GM19467 (cell line): Measurements from ENCODE around the gene LOXL1.

Source experiments
- ATAC-seq: cut with Tn5 transposase; IDR thresholded peaks from one replicate; pipeline ENCODE4 v1.9.1; 2021; ENCODE audit warnings: mild to moderate bottlenecking, moderate library complexity; ENCODE audit not compliant: unreplicated experiment

LOXL1 gene, protein sequence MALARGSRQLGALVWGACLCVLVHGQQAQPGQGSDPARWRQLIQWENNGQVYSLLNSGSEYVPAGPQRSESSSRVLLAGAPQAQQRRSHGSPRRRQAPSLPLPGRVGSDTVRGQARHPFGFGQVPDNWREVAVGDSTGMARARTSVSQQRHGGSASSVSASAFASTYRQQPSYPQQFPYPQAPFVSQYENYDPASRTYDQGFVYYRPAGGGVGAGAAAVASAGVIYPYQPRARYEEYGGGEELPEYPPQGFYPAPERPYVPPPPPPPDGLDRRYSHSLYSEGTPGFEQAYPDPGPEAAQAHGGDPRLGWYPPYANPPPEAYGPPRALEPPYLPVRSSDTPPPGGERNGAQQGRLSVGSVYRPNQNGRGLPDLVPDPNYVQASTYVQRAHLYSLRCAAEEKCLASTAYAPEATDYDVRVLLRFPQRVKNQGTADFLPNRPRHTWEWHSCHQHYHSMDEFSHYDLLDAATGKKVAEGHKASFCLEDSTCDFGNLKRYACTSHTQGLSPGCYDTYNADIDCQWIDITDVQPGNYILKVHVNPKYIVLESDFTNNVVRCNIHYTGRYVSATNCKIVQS

DNA sequence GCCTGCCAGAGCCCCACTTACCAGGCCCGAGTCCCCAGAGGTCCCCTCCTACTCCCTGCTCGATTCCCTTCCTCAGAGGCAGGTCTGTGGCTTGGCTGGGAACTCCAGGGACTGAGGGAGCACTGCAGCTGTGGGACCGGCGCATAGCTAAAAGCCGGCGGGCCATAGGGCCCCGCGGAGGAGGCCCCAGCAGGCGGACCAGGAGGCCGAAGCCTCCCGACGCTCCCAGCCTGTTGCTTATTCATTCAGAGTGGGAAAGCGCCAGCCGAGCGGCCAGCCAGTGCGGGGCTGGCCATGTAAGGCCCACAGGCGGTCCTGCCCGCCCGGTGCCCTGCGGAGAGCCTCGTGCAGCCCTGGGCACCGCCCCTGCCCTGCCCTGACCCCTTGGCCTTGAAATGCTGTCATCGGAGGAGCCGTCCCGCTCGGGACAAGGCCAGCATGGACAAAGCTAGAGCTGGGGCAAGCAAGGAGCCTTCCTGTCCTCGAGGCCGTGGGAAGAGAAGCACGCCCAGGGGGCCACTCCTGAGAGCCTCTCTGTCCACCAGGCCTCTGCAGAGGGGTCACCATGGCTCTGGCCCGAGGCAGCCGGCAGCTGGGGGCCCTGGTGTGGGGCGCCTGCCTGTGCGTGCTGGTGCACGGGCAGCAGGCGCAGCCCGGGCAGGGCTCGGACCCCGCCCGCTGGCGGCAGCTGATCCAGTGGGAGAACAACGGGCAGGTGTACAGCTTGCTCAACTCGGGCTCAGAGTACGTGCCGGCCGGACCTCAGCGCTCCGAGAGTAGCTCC, at the start of gene LOXL1:
TSS of gene LOXL1 (plus strand) at position 244 of the 784 bp plus-strand sequence. CDS start at position 566, 322 bp downstream.
- no peak for ATAC-seq

DNA sequence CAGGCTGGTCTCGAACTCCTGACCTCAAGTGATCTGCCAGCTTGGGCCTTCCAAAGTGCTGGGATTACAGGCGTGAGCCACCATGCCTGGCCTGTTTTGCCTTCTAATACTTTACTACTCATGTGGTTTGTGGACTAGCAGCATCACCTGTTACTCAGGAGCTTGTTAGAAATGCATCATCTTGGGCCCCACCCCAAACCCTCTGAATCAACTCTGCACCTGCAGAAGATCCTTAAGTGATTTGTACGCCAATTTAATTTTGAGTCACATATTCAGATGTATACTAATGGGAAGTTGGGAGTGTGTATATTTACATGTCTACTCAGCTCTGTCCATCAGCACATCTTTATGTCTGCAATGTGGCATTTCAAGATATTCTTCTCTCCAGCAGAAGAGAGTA, 46.8 kb upstream of the LOXL1 start:
- no peak for ATAC-seq

DNA sequence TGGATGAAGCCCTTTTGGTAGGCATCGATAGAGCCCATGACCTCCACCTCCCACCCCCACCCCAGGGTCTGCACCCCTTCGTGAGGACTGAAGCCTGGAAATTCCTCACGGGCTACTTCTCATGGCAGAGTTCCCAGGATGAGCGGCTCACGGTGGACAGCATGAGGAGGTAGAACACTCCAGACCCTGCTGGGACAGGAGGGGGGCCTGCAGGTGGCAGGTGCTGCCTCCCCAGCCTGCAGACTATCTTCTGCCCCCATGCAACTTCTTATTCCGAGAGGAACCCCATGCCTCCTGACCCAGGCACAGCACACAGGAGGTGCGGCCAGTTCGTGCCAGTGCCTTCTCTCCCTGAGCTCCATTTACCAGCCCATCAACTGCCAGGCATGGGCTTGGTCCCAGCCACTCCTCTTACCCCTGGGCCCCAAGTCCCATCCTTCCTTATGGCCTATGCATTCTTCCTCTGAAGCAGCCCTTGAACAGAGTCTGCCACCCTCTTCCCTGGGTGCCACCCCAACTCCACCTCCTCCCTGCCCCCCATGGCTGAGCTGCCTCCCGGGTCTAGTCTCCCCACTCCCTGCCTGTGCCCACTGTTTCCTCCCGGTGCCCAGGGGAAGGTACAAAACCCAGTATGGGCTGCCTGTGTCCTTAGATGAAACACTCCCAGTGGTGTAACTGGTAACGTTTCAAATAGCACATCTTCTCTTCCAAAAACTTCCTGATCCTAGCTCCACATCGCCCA, 44.5 kb upstream of the LOXL1 start:
- ATAC-seq = no peak

DNA sequence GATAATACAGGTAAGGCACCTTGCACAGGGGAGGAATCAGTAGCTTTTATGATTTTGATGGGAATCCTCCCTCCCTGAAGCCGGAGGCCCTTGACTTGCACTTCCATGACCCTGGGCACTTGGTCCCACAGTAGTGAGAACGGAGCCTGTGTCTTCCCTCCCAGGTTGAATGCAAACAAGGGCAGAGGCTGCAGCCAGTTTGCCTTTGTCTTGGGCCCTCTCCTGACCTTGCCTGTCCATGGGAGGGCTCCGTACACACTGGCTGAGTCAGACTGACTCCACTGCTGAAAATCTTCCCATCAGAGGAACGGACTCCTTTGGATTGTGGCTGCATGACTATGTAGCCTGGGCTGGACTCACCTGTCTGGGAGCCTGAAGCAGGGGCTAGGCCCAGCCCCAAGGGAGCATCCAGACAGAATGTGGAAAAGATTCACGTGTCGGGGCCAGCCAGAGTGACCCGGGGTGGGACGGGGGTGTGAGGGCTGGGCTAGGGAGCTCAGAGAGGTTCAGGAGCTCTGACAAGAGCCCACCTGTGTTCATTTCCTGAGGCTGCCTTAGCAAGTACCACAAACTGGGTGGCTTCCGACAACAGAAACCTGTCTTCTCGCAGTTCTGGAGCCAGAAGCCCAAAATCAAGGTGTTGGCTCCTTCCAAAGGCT, 43.4 kb upstream of the LOXL1 start:
- ATAC-seq = no peak

DNA sequence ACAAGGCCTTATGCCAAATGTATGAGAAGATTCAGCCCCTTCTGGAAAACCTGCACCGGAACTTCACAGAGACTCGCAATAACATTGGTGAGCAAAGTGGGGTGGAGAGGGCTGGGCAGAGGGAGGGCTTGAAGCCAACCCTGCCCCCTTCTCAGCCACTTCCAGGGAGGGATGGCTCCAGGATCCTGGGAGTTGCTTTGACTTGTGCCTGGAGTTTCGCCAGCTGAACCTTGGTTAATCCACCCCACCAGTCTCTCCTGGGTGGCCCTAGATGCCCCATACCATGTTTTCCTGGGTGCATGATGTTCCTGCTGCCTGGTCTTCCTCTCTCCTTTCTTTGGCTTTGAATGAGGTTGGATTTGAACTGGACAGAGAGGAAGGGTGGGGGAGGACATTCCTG, 42.1 kb upstream of the LOXL1 start:
- ATAC-seq = no peak

DNA sequence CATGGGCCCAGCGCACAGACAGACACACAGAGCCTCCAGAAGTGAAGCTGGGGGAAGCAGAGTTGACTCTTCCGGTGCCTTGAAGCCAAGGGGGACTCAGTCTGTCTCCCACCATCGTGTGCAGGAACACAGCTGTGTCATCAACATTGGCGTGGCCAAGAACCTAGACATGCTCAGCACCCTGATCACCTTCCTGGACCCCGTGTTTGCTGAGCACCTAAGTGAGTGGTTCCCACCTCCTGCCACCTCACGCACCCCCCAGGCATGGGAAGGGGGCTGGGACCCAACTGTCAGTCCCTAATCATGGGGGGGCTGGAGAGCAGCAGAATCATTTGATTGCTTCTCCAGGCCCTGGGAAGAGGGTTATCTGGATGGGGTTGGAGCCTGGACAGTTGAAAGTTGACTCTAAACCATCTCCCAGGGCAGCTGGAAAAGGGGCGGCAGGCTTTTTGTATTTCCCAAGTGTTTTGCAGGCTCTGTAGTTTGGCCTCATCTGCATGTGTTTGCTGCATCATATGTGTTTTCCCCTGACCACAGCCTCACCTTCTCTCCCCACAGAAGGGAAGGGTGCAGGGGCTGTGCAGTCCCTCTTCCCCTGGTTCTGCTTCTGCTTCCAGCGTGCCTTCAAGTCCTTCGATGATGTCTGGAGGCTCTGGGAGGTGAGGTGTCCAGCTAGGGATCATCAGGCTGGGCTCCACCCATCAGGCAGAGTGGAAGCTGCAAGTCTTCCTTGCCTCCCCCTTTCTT, 40.1 kb upstream of the LOXL1 start:
- ATAC-seq = no peak

DNA sequence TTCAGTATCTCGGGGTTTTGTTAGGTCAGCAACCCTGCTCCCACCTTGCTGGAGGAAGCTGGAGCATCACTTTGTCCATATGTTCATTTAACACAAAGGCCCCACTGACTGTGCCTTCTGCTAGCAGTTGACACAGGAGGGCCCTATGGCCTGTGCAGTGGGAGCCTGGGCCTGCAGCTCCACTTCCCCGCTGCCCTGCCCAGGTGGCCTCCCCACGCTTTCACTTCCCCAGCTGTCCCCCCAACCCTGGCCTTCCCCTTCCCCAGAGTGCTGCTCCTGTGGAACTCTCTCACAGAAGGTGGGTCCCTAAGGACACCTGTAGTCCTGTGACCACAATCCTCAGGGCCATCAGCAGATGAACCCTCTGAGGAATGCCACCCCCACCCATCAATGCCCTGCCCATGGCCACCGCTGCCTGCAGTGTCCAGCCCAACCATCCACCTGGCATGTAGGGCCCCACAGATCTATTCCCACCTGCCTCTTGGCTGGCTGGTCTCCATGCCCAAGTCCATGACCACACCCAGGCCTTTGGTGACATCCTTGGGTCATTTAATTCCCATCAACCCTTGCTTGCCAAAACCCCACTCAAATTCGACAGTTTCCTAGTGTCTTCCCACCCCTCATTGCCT, 39.4 kb upstream of the LOXL1 start:
- ATAC-seq = no peak

DNA sequence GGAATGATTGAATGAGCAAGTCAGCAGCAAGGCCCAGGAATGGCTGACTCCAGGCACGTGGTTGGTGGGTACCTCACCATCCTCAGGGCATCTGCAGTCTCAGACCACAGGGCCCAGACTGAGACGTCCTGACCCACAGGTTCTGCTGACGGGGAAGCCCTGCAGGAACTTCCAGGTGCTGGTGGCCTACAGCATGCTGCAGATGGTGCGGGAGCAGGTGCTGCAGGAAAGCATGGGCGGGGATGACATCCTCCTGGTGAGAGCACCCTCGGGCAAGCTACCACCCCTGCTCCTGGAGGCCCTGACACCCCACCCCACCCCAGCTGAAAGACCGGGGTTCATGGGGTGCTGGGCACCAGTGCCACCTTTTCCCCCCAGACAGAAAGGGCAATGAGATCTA, 38.8 kb upstream of the LOXL1 start:
- no peak for ATAC-seq

DNA sequence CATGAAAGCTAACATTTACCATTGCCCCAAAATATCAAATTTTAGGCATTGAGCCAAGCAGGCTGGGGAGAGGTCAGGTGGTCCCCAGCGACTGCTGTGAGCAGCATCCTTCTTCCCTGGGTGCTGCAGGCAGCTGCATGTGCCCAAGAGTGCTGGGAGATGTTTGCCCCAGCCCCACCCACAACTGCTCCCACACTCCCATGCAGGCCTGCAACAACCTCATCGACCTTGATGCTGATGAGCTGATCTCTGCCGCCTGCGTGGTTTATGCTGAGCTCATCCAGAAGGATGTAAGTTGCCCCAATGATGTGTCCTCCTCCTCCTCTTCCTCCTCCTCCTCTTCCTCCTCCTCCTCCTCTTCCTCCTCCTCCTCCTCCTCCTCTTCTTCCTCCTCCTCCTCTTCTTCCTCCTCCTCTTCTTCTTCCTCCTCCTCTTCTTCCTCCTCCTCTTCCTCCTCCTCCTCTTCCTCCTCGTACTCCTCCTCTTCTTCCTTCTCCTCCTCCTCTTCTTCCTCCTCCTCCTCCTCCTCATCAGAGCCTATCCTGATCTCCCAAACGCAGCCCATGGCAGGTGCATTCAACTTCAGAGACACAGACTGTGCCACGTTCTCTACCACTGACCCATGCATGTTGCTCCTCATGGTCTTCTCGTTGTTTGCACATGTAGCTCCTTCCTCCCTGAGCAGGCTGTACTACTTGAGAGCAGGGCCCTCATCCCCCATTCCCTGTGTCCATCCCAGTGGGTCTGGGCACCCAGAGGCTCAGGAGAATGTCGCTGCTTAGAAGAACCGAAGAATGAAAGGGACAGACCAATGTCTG, 37.8 kb upstream of the LOXL1 start:
- ATAC-seq = no peak

DNA sequence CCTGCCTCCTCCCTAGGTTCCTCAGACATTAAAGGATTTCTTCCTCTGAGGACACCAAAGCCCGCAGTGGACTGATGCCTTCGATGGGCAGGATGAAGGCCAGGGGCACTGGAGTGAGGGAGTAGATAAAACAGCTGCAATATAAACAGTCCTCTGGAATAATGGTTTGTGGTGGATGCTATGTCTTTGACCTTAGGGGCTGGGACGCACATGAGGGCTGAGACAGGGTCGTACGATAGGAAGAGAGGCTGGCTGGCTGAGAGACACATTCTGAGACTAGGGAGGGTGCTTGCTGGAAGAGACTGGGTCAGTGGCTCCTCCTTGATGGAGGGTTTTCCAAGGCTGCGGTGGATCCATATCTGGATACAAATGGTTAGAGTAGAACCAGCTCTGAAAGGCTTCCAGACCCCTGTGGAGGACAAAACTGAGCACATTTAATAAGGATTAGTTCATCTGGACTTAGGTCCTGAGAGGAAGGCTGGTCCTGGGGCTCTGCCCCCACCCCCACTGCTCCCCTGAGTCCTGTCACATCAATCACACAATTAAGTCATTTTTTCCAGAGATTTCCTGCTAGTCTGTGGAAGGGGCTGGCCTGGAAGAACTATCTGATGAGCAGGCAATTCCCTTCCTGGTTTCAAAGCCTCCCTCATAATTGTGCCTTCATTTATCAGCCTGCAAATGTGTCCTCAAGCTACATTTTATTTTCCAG, 37.1 kb upstream of the LOXL1 start:
- ATAC-seq = no peak

DNA sequence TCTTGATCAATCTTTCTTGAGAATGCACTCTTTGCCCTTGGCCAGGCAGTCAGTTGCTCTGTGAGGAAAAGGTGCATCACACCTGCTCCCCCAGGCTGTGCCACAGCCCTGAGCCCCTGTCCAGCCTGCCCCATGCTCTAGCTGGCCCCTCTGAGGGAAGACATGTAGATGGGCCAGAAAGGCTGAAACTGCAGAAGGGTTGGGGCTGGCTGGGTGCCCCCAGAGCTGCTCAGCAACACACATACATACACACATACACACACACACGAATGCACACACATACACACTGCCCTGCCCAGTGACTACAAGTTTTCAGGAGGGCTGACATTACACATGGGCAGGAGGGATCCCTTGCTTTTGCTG, 36.5 kb upstream of the LOXL1 start:
- no peak for ATAC-seq

DNA sequence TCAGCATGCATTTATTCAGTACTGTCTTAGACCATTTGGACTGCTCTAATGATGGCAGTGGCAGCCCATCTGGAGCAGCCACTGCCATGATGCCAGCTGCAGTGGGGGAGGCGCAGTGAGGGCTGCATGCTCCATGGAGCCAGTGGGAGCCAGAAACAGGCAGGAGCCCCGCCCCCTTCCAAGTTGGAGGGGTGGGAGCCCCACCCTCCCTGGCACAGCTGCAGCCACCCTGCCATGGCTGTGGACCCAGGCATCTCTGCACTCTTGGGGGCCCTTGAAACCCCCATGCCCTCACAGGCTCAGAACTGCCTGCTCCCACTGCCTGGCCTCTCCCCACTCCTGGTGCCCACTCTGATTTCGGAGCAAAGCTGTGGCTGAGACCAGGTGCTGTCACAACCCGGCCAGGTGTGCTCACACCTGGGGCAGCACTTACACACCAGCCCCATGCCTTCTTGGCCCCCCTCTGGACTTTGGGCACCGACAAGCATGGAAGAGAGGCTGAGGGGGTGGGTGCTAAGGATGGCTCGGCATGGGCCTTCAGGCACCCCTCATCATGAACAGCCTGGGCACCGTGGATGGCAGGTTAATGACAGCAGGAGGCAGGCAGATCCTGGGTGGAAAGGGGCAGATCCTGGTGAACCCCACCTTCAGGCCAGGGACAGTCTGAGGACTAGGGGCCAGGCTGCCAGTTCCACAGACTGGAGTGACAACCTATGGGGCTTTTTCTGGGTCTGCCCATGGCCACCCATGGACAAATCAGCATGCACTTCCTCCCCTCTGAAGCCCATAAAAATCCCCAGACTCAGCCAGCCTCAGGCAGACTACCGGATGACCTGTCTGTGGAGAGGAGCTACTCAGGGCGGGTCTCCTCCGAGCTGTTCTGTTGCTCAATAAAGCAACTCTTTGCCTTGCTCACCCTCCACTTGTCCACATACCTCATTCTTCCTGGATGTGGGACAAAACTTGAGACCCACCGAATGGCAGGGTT, 34.6 kb upstream of the LOXL1 start:
- ATAC-seq = no peak

DNA sequence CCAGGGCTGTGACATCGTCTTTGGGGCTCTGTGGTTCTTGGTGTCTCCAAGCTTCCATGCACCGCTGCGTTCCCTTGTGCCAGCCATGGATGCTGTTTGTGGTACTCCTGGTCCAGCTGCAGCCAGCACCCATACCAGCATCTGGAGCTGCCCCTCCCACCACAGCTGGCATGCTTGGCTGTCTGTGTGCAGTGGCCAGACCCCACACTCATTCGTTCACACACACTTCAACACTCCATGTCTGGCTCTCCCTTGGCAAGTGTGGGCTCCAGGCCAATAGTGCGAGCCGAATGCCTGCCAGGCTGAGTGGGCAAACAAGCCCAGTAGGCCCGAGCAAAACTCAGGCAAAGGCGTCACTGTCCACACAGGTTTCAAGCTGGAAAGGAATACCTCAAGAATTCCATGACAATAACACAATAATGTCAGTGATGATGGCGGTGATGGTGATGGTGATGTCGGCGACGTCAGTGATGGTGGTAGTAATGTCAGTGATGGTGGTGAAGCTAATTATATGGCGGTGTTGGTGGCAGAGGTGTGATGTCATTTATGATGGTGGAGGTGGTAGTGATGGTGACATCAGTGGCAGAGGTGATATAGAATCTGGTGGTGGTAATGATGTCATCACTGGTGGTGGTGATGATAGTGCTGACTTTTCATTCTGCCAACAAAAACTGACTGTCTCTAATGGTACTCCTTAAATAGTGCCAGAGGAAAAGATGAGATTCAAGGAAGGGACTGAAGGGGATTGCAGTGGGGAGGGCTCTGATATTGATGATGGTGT, 33.6 kb upstream of the LOXL1 start:
- no peak for ATAC-seq

DNA sequence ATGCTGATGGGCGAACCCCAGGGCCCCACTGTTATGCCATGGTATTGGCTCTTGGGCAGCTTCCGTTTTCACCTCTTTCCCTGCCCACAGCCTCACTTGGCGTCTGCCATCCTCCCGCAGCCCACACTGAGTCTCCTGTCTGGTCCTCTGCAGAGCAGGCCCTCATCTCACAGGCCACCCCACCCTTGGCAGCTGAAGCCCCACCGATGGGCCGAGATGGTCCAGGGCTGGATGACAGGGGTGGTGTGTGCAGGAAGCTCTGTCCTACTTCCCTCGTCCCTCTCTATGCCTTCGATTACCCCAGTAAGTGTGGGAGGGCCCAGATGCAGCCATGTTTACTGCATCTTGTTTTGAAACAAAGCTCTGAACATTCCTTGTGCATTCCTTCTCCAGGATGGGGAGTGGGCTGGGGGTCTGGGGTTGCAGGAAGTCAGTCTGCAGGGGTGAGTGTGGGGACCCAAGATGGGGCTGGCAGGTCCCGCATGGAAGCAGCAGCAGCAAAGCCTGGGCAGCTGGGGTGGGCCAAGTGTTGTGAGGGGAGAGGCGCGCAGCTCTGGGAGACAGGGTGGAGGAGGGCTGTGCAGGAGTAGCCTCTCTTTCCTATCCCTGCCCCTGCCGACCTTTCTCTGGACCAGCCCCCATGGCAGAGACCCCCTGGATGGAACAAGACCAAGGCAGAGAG, 32.0 kb upstream of the LOXL1 start:
- ATAC-seq = no peak

DNA sequence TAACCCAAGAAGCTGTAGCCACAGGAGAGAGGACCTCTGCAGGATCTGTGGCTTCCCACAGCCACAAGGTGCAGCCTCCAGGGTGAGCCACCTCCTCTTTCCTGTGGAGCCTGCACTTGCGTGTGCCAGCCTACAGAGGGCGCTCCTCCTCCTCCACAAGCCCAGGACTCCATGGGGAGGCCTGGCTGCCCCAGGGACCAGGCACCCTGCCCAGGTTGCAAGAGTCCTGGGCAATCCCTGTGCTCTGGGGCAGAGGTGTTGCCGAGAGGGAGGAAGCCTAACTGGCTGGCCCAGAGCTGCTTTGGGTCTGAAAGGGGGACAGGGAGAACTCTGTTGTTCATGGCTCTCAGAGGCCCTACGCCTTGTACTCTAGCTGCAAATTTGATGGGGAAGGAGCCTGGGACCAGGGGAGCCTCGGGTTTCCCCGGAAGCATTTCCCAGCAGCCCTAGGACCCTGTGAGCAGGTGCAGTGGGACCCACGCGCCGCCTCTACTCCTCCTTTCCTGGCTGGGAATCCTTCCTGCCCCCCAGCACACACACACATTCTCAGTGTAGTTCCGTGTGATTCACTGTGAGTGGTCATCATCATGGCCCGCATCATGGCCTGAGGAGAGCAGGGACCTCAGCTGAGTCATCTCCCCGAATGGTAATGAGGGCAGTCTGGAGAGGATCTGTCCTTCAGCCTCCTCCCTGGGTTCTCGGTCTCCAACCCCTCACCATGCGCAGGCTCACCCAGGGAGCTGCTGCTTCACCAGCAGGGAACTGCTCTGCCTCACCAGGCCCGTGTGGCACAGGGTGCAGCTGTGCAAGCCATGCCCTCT, 28.6 kb upstream of the LOXL1 start:
- no peak for ATAC-seq
